Activated CD8-positive, alpha-beta T cell treated with anti-CD3 and anti-CD28 coated beads, Interleukin-2, amount 10 ng/mL, durations not matched to agents 7 days and 5 days (primary cell): Measurements from ENCODE around the gene AP1B1. TPM values are rescaled to one million over a fixed set of nuclear protein-coding genes. Genes with fewer than 3 reads are reported as not detected.

Experiments
- ATAC-seq: fragments of 150-1000 bp; cut with Tn5 transposase; one replicate; pipeline ENCODE4 v1.10.0; 2021; ENCODE audit warnings: moderate library complexity
- CTCF ChIA-PET: fragments of 350-600 bp; sonication (Branson Sonifier 250); formaldehyde crosslinking; loops from one replicate; lab custom pipeline; 2021; ENCODE audit warnings: antibody characterized with exemption; lab: Charles Lee
- POLR2A ChIA-PET: fragments of 350-600 bp; sonication (Branson Sonifier 250); formaldehyde crosslinking; loops from one replicate; lab custom pipeline; 2021; ENCODE audit warnings: antibody characterized with exemption; lab: Charles Lee
- DNase-seq: peaks from one replicate; pipeline ENCODE4 v3.0.0-alpha.2; 2020
- H3K27ac Mint-ChIP-seq: one replicate; pipeline ENCODE4 v1.8.0; 2021; ENCODE audit warnings: mild to moderate bottlenecking, mixed read lengths
- H3K27me3 Mint-ChIP-seq: one replicate; pipeline ENCODE4 v1.8.0; 2021; ENCODE audit warnings: low read depth, mixed read lengths
- H3K36me3 Mint-ChIP-seq: one replicate; pipeline ENCODE4 v1.8.0; 2021; ENCODE audit warnings: low read depth, mixed read lengths
- H3K4me1 Mint-ChIP-seq: one replicate; pipeline ENCODE4 v1.8.0; 2021; ENCODE audit warnings: low read depth, mixed read lengths
- H3K4me3 Mint-ChIP-seq: one replicate; pipeline ENCODE4 v1.8.0; 2021; ENCODE audit warnings: mild to moderate bottlenecking, mixed read lengths
- H3K9me3 Mint-ChIP-seq: one replicate; pipeline ENCODE4 v1.8.0; 2022; ENCODE audit warnings: mixed read lengths; ENCODE audit not compliant: insufficient read depth
- total RNA-seq, 2 experiments: library from RNA; stranded (reverse); gene quantifications; one replicate each; pipeline ENCODE4 v1.2.3, GENCODE V29; 2021

The AP1B1 gene
- total RNA-seq, 2 experiments from 2014 or later, result 77.7 to 84.7 TPM

GRCh38 chr22:29300807-29301601 lies 87.4 kb downstream of the AP1B1 start:
- Mint-ChIP-seq H3K4me1 (peaks cover 8% of the 10 kb centered on the region), H3K9me3 (no peaks in the 10 kb centered on the region), H3K36me3 (peaks cover 45% of the 10 kb centered on the region), H3K4me3 (no peak overlapping the region), H3K27ac (peak overlapping the region; percentile 37), H3K27me3 (peaks cover 9% of the 10 kb centered on the region)
- ATAC-seq (no peak), DNase-seq (no peak)
- ChIA-PET CTCF (no interaction called here), POLR2A (interaction anchor here (1.0 to 1.7 kb wide), 2 partner anchors 12 to 30 kb away, joined by 4 read pairs; no protein-coding TSS in a partner anchor)

GRCh38 chr22:29300467-29300806 lies 87.9 kb downstream of the AP1B1 start:
- DNase-seq, result no peak
- peaks cover 6% of the 10 kb centered on the region for H3K4me1 Mint-ChIP-seq
- H3K36me3 Mint-ChIP-seq, result peaks cover 51% of the 10 kb centered on the region
- H3K27ac Mint-ChIP-seq, result no peak overlapping the region
- peaks cover 7% of the 10 kb centered on the region for H3K27me3 Mint-ChIP-seq
- H3K4me3 Mint-ChIP-seq, result no peak overlapping the region
- no peak for ATAC-seq
- CTCF ChIA-PET, result no interaction called here
- H3K9me3 Mint-ChIP-seq, result no peaks in the 10 kb centered on the region
- POLR2A ChIA-PET, result interaction anchor here (1.0 to 1.7 kb wide), 2 partner anchors 12 to 29 kb away, joined by 4 read pairs; no protein-coding TSS in a partner anchor

- ChIA-PET CTCF (no interaction called here), POLR2A (no interaction called here)
- no peak overlapping the region for H3K4me3 Mint-ChIP-seq
- H3K36me3 Mint-ChIP-seq, result peaks cover 59% of the 10 kb centered on the region
- no peak for ATAC-seq
- H3K27ac Mint-ChIP-seq, result peak overlapping the region; percentile 16
- peaks cover 2% of the 10 kb centered on the region for H3K4me1 Mint-ChIP-seq
- peaks cover 1% of the 10 kb centered on the region for H3K27me3 Mint-ChIP-seq
- DNase-seq, result no peak
- H3K9me3 Mint-ChIP-seq, result no peaks in the 10 kb centered on the region
Measured at GRCh38 chr22:29299136-29299900, 89.1 kb downstream of the AP1B1 start.

GRCh38 chr22:29298641-29299040 lies 89.7 kb downstream of the AP1B1 start:
- no peak overlapping the region for H3K27ac Mint-ChIP-seq
- DNase-seq (no peak), ATAC-seq (no peak)
- ChIA-PET POLR2A (no interaction called here), CTCF (no interaction called here)
- peaks cover 2% of the 10 kb centered on the region for H3K4me1 Mint-ChIP-seq
- peaks cover 64% of the 10 kb centered on the region for H3K36me3 Mint-ChIP-seq
- no peaks in the 10 kb centered on the region for H3K9me3 Mint-ChIP-seq
- no peak overlapping the region for H3K4me3 Mint-ChIP-seq
- H3K27me3 Mint-ChIP-seq, result no peaks in the 10 kb centered on the region

- H3K36me3 Mint-ChIP-seq, result peaks cover 80% of the 10 kb centered on the region
- ATAC-seq, result no peak
- DNase-seq, result no peak
- H3K9me3 Mint-ChIP-seq, result no peaks in the 10 kb centered on the region
- POLR2A ChIA-PET, result no interaction called here
- peak overlapping the region; percentile 20 for H3K27ac Mint-ChIP-seq
- no peak overlapping the region for H3K4me3 Mint-ChIP-seq
- peaks cover 5% of the 10 kb centered on the region for H3K4me1 Mint-ChIP-seq
- CTCF ChIA-PET, result no interaction called here
- H3K27me3 Mint-ChIP-seq, result no peaks in the 10 kb centered on the region
Measured at GRCh38 chr22:29292379-29292778, 96.0 kb downstream of the AP1B1 start.

DNA sequence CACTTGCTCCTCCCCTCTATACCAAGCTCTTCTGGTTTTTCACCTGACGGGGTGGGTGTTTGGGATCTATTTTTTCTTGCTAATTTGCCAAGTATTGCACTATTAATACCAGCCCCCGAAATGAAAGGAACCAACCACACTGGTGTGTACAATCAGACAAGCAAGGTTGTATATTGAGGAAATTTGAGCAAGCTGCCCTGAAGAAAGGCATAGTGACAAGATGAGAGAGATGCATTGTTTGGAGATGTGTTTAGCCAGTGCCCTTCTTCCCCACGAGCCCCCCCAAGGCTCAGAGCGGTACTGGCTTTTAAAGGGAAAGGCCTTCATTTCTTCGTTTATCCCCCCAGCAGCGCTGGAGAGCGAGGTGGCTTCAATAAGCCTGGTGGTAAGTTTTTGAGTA lies 97.2 kb downstream of the AP1B1 start:
- CTCF ChIA-PET, result no interaction called here

GRCh38 chr22:29290061-29290460 lies 98.3 kb downstream of the AP1B1 start:
- Mint-ChIP-seq H3K27ac (no peak overlapping the region), H3K4me1 (peaks cover 5% of the 10 kb centered on the region), H3K36me3 (peaks cover 82% of the 10 kb centered on the region), H3K4me3 (no peak overlapping the region), H3K9me3 (no peaks in the 10 kb centered on the region), H3K27me3 (no peaks in the 10 kb centered on the region)
- ATAC-seq (no peak), DNase-seq (no peak)
- ChIA-PET POLR2A (no interaction called here), CTCF (no interaction called here)

More for the DNA sequence above, 97.2 kb downstream of the AP1B1 start:
- DNase-seq (no peak), ATAC-seq (no peak)
- H3K4me3 Mint-ChIP-seq, result no peak overlapping the region
- H3K27ac Mint-ChIP-seq, result no peak overlapping the region
- POLR2A ChIA-PET, result no interaction called here
- no peaks in the 10 kb centered on the region for H3K27me3 Mint-ChIP-seq
- peaks cover 5% of the 10 kb centered on the region for H3K4me1 Mint-ChIP-seq
- no peaks in the 10 kb centered on the region for H3K9me3 Mint-ChIP-seq
- H3K36me3 Mint-ChIP-seq, result peaks cover 82% of the 10 kb centered on the region

DNA sequence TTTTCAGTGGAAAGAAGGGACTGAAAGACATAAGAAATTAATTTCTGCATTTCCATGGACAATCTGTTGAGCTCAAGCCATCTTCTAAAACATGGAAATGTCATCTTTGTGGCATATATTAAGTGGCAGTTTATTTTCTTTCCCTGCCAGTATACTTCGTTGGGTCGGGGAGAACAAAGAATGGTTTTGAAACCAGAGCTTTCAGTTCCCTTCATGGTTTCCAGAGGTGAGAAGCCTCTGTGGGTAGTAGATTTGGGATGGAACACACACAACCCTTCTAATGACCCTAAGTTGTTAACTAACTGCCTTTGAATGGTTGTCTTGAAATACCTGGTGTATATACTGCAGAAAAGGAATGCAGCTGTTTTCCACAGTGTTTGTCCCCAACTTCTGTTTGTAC lies 99.5 kb downstream of the AP1B1 start:
- POLR2A ChIA-PET, result interaction anchor here (1.0 kb wide), 1 partner anchor 10 kb away, joined by 3 read pairs; no protein-coding TSS in a partner anchor

GRCh38 chr22:29284196-29284595 lies 104.2 kb downstream of the AP1B1 start:
- Mint-ChIP-seq H3K4me3 (no peak overlapping the region), H3K27ac (no peak overlapping the region), H3K36me3 (peaks cover 78% of the 10 kb centered on the region), H3K27me3 (no peaks in the 10 kb centered on the region), H3K4me1 (peaks cover 6% of the 10 kb centered on the region), H3K9me3 (no peaks in the 10 kb centered on the region)
- CTCF ChIA-PET, result no interaction called here
- POLR2A ChIA-PET, result interaction anchor here (1.1 kb wide), 1 partner anchor 16 kb away, joined by 5 read pairs; the partner anchor contains the start of genes EWSR1 and RHBDD3
- no peak for DNase-seq
- ATAC-seq, result no peak

More for the DNA sequence above, 99.5 kb downstream of the AP1B1 start:
- no peak overlapping the region for H3K27ac Mint-ChIP-seq
- H3K27me3 Mint-ChIP-seq, result no peaks in the 10 kb centered on the region
- no peaks in the 10 kb centered on the region for H3K9me3 Mint-ChIP-seq
- peaks cover 5% of the 10 kb centered on the region for H3K4me1 Mint-ChIP-seq
- DNase-seq (no peak), ATAC-seq (no peak)
- CTCF ChIA-PET, result interaction anchor here (0.8 to 1.2 kb wide), 3 partner anchors 8 to 17 kb away, joined by 3 read pairs; no protein-coding TSS in a partner anchor
- no peak overlapping the region for H3K4me3 Mint-ChIP-seq
- peaks cover 83% of the 10 kb centered on the region for H3K36me3 Mint-ChIP-seq

DNA sequence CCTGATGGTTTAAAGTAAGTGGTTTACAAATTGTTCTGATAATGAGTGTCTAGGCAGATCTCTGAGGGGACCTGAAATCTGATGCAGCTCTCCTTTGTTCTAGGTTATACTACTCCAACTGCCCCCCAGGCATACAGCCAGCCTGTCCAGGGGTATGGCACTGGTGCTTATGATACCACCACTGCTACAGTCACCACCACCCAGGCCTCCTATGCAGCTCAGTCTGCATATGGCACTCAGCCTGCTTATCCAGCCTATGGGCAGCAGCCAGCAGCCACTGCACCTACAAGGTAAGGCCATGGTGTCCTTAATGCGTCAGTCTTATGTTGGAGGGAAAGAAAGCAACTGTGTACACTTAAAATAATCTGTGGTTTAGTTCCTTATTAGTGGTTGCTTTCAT lies 110.4 kb downstream of the AP1B1 start:
- DNase-seq (no peak), ATAC-seq (no peak)
- Mint-ChIP-seq H3K27ac (no peak overlapping the region), H3K4me1 (peaks cover 43% of the 10 kb centered on the region), H3K27me3 (no peaks in the 10 kb centered on the region), H3K4me3 (no peak overlapping the region), H3K36me3 (peaks cover 82% of the 10 kb centered on the region), H3K9me3 (no peaks in the 10 kb centered on the region)
- ChIA-PET POLR2A (no interaction called here), CTCF (interaction anchor here (0.8 to 1.0 kb wide), 2 partner anchors 15 to 33 kb away, joined by 3 read pairs; no protein-coding TSS in a partner anchor)
